ENCODE data around the gene MCOLN3.

The MCOLN3 gene, protein sequence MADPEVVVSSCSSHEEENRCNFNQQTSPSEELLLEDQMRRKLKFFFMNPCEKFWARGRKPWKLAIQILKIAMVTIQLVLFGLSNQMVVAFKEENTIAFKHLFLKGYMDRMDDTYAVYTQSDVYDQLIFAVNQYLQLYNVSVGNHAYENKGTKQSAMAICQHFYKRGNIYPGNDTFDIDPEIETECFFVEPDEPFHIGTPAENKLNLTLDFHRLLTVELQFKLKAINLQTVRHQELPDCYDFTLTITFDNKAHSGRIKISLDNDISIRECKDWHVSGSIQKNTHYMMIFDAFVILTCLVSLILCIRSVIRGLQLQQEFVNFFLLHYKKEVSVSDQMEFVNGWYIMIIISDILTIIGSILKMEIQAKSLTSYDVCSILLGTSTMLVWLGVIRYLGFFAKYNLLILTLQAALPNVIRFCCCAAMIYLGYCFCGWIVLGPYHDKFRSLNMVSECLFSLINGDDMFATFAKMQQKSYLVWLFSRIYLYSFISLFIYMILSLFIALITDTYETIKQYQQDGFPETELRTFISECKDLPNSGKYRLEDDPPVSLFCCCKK

DNA sequence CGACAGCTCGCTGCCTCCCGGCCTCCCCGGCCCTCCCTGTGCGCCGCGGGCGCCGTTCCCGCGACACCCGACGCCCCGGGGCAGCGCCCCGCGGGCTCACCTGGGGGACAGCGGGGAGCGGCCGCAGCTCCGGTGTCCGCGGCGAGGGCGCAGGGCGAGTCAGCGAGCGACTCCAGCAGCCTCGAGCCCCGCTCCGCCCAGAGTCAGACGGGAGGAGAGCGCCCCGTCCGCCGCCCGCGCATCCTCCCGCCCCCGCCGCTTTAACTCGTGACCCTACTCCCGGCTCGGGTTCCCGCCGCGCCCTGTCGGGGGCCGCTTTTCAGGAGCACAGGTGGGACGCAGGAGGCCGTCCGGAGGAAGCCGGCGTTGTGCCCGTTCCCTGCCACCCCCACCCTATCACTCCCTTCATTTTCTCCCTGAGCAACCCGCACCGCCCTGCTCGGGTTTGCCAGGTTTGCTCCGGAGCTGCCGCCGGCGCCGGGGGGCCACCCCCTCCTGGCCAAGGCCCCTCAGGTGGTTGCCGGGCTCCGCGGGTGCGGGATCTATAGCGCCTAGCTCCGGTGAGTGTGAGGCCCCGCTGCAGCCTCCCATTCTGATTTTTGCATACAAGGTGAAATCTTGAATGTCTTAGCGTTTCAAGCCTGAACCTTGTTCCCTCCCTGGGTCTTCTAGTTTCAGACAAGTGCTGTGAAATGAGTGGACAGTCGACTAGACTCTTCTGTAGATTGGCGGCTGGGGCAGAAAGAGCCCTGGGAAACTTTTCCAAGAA is at the start of gene MCOLN3:
TSS of gene MCOLN3 (minus strand) at position 205 of the 769 bp plus-strand sequence. CDS start 3,140 bp downstream, outside the sequence.
- Histone ChIP-seq H3K9me3 (ENCODE audit: low read length) (no peaks in the 10 kb centered on the region), H3K27ac (ENCODE audit: low read depth, low read length) (no peak within 1 kb of the TSS), H3K36me3 (ENCODE audit: insufficient read depth, low read length) (no peaks in the 10 kb centered on the region), H3K9ac (ENCODE audit: low read length) (no peak within 1 kb of the TSS), H3K27me3 (ENCODE audit: control insufficient read depth in 1 of 2, insufficient read depth in 2 of 2, low read length in 2 of 2) (peaks cover 11 to 27% of the 10 kb centered on the region in 2 donors), H3K4me1 (ENCODE audit: insufficient read depth, low read length) (no peaks in the 10 kb centered on the region), H3K4me3 (ENCODE audit: low read depth in 1 of 2, low read length in 2 of 2) (peak within 1 kb of the TSS; percentile 33 to 45)

DNA sequence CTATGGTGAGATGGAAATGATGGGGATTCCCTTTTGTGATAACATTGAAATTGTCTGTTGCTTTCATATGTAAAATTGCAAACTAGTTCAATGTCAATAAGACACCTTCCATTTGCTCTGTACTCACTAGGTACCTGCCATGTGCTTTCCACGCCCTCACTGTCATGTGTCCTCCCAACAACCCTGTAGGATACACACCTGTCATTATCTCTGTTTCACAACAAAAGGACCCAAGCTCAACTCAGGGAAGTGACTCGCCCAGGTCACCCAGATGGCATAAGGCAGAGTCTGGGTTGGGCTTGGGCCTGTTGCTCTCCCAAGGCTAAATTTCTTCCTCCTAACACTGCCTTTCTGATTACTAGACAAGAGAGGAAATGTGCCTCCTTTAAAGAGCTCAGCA is 45.3 kb upstream of the MCOLN3 start:
- Histone ChIP-seq H3K27ac (ENCODE audit: low read depth, low read length) (no peak overlapping the region), H3K4me3 (ENCODE audit: low read depth in 1 of 2, low read length in 2 of 2) (no peak overlapping the region), H3K36me3 (ENCODE audit: insufficient read depth, low read length) (no peaks in the 10 kb centered on the region), H3K9me3 (ENCODE audit: low read length) (no peaks in the 10 kb centered on the region), H3K4me1 (ENCODE audit: insufficient read depth, low read length) (no peaks in the 10 kb centered on the region), H3K27me3 (ENCODE audit: control insufficient read depth in 1 of 2, insufficient read depth in 2 of 2, low read length in 2 of 2) (no peaks in the 10 kb centered on the region), H3K9ac (ENCODE audit: low read length) (no peak overlapping the region)

DNA sequence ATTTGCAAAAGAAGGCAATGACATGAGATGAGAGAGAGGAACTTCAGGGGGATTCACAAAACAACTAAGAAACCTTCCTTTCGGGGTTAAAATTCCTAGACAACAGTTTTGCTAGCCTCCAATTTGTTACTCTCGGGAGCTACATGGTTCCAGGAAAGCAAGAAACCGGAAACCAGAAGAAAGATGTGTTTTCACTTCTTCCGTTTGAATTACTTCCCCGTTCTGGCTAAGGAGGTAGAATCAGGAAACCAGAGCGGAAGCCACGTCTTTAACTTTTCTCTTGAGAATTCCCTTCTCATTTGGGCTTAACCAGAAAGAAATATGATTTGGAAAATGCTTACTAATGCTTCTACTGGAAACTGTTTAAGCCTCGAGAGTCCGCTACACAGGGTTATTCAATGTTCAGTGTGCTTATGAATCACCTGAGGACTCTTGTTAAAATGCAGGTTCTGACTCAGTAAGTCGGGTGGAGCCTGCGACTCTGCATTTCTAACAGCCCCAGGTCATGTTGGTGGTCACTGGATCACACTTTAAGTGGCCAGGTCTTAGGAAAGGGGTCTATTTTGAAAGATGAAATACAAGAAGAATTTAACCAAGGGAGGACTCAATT is 43.5 kb upstream of the MCOLN3 start:
- no peaks in the 10 kb centered on the region for H3K9me3 ChIP-seq (ENCODE audit: low read length)
- no peak overlapping the region for H3K9ac ChIP-seq (ENCODE audit: low read length)

DNA sequence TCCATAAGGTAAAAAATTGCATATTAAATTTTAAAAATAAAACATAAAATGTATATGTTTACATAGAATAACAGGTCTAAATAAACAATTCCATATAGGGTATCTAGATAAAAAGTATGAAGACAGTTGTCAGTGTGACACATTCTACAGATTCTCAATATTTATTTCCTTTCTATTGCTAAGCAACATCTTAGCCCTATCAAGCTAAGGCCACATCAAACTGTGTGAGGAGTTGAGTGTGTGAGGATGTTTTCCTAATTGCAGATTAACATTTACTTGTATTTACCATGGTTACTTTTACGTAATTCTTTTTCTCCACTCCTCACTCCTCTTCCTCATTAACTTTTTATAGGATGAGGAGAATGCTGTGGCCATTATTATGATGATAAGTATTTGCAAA is 41.9 kb upstream of the MCOLN3 start:
- H3K9ac ChIP-seq (ENCODE audit: low read length), result no peak overlapping the region
- H3K27me3 ChIP-seq (ENCODE audit: control insufficient read depth in 1 of 2, insufficient read depth in 2 of 2, low read length in 2 of 2), result no peaks in the 10 kb centered on the region

More for the DNA sequence above, 43.5 kb upstream of the MCOLN3 start:
- H3K27ac ChIP-seq (ENCODE audit: low read depth, low read length), result no peak overlapping the region
- H3K36me3 ChIP-seq (ENCODE audit: insufficient read depth, low read length), result no peaks in the 10 kb centered on the region
- H3K27me3 ChIP-seq (ENCODE audit: control insufficient read depth in 1 of 2, insufficient read depth in 2 of 2, low read length in 2 of 2), result no peaks in the 10 kb centered on the region
- no peak overlapping the region for H3K4me3 ChIP-seq (ENCODE audit: low read depth in 1 of 2, low read length in 2 of 2)
- no peaks in the 10 kb centered on the region for H3K4me1 ChIP-seq (ENCODE audit: insufficient read depth, low read length)

DNA sequence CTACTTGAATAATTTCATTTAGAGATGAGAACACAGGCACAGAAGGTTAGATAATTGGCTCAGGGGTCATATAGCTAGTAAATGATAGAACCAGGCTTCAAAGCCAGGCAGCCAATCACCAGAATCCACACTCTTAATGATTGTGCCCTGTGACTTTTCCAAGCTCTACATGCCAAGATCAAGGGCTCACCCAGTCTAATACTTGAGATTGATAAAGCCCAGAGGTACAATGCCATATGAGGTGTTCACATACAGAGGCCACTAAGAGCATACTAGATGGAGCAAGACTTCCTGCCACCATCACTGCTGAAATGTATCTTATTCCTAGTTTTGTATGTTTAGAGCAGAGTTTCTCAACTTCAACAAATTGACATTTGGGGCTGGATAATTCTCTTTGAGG is 40.9 kb upstream of the MCOLN3 start:
- H3K9me3 ChIP-seq (ENCODE audit: low read length), result no peaks in the 10 kb centered on the region
- H3K27me3 ChIP-seq (ENCODE audit: control insufficient read depth in 1 of 2, insufficient read depth in 2 of 2, low read length in 2 of 2), result no peaks in the 10 kb centered on the region
- no peaks in the 10 kb centered on the region for H3K36me3 ChIP-seq (ENCODE audit: insufficient read depth, low read length)
- no peak overlapping the region for H3K27ac ChIP-seq (ENCODE audit: low read depth, low read length)
- no peaks in the 10 kb centered on the region for H3K4me1 ChIP-seq (ENCODE audit: insufficient read depth, low read length)
- H3K9ac ChIP-seq (ENCODE audit: low read length), result no peak overlapping the region
- no peak overlapping the region for H3K4me3 ChIP-seq (ENCODE audit: low read depth in 1 of 2, low read length in 2 of 2)

More for the DNA sequence above, 41.9 kb upstream of the MCOLN3 start:
- no peak overlapping the region for H3K27ac ChIP-seq (ENCODE audit: low read depth, low read length)
- no peaks in the 10 kb centered on the region for H3K4me1 ChIP-seq (ENCODE audit: insufficient read depth, low read length)
- no peaks in the 10 kb centered on the region for H3K9me3 ChIP-seq (ENCODE audit: low read length)
- H3K4me3 ChIP-seq (ENCODE audit: low read depth in 1 of 2, low read length in 2 of 2), result no peak overlapping the region
- no peaks in the 10 kb centered on the region for H3K36me3 ChIP-seq (ENCODE audit: insufficient read depth, low read length)

DNA sequence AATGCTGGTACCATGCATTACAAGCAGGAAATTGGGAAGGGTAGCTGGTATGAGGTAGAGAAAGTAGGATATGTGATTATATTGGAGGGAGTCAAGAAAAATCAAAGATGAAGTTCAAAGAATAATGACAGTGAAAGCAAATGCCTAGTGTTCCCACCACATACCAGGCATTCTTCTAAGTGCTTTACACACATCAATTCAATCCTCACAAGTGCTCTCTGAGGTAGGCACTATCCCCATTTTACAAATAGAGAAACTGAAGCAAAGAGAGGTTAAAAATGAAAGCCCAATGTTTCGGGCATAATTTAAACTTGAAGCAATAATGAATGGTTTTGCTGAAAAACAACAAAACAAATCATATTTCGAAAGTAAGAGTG is 40.1 kb upstream of the MCOLN3 start:
- Histone ChIP-seq H3K9me3 (ENCODE audit: low read length) (no peaks in the 10 kb centered on the region), H3K27me3 (ENCODE audit: control insufficient read depth in 1 of 2, insufficient read depth in 2 of 2, low read length in 2 of 2) (no peaks in the 10 kb centered on the region), H3K4me3 (ENCODE audit: low read depth in 1 of 2, low read length in 2 of 2) (no peak overlapping the region), H3K9ac (ENCODE audit: low read length) (no peak overlapping the region), H3K27ac (ENCODE audit: low read depth, low read length) (no peak overlapping the region), H3K4me1 (ENCODE audit: insufficient read depth, low read length) (no peaks in the 10 kb centered on the region), H3K36me3 (ENCODE audit: insufficient read depth, low read length) (no peaks in the 10 kb centered on the region)

DNA sequence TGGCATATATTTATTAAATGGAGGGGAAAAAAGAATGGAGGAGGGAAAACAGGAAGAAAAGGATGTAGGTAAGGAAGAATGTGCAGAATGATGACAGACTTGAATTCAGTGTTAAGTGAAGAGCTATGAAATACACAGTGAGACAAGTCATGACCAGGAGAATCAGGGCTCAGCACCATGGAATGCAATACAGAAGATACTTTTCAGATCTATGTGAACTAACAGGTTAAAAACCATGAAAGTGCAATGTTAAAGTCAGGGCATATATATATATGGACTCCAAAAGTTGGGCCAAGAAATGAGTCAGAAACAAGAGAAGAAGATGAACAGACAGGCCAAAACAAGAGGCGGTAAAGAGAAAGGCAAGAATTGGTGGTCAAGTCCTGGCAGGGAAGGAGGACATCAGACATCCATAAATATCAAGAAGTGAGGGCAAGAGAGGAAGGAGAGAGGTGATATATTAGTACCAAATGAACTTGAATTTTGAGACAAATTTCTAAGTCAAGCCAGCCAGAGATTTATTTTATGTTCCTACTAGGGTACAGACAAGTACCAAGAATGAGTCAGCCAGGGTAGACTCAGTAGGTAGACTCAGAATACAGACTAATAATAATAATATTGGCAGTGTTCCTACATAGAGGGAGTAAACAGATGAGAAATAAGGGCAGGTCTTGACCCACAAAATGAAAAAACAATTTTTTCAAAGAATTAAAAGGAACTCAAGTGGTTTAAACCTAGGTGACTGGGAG is 39.5 kb upstream of the MCOLN3 start:
- H3K9ac ChIP-seq (ENCODE audit: low read length), result no peak overlapping the region

DNA sequence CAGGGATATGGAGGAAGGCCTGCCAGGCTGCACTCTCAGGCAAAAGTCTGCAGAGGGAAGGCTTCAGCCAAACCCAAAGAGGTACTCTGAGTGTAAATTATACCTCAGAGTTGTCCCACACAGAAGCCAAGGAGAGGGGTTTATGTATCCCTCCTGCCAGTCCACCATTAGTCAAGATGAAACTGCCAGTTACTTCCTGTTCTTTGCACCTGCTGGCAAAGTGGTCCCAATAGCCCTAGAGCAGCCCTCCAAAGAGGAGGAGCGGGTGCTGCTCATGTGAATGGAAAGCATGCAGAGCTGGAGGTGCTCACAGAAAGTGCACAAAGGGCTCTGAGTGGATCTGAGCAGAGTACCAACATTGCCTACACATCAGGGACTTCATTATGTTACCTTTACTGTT is 37.1 kb upstream of the MCOLN3 start:
- Histone ChIP-seq H3K4me1 (ENCODE audit: insufficient read depth, low read length) (no peaks in the 10 kb centered on the region), H3K27me3 (ENCODE audit: control insufficient read depth in 1 of 2, insufficient read depth in 2 of 2, low read length in 2 of 2) (no peaks in the 10 kb centered on the region), H3K9ac (ENCODE audit: low read length) (no peak overlapping the region), H3K36me3 (ENCODE audit: insufficient read depth, low read length) (no peaks in the 10 kb centered on the region), H3K4me3 (ENCODE audit: low read depth in 1 of 2, low read length in 2 of 2) (no peak overlapping the region), H3K9me3 (ENCODE audit: low read length) (no peaks in the 10 kb centered on the region), H3K27ac (ENCODE audit: low read depth, low read length) (no peak overlapping the region)

More for the DNA sequence above, 39.5 kb upstream of the MCOLN3 start:
- no peak overlapping the region for H3K27ac ChIP-seq (ENCODE audit: low read depth, low read length)
- no peak overlapping the region for H3K4me3 ChIP-seq (ENCODE audit: low read depth in 1 of 2, low read length in 2 of 2)
- no peaks in the 10 kb centered on the region for H3K4me1 ChIP-seq (ENCODE audit: insufficient read depth, low read length)
- H3K36me3 ChIP-seq (ENCODE audit: insufficient read depth, low read length), result no peaks in the 10 kb centered on the region
- H3K27me3 ChIP-seq (ENCODE audit: control insufficient read depth in 1 of 2, insufficient read depth in 2 of 2, low read length in 2 of 2), result no peaks in the 10 kb centered on the region
- H3K9me3 ChIP-seq (ENCODE audit: low read length), result no peaks in the 10 kb centered on the region

DNA sequence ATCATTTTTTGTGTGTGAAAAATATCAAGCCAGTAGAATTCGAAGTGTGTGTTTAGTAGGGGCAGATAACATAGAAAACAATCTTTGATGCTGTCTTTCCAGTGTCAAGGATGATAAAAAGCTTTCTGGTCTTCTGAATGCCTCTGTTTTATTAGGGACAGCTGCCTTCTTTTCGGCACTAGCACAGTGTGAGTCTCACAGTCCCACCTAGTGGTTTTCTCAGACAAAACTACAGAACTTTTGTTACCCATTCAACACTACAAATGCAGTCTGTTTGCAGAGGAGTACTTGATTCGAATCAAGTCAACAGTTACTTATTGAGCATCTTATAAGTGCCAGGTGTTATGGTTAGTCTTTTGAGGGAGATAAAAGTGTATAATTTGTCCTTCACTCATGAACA is 30.6 kb upstream of the MCOLN3 start:
- no peaks in the 10 kb centered on the region for H3K9me3 ChIP-seq (ENCODE audit: low read length)
- H3K4me3 ChIP-seq (ENCODE audit: low read depth in 1 of 2, low read length in 2 of 2), result no peak overlapping the region
- H3K36me3 ChIP-seq (ENCODE audit: insufficient read depth, low read length), result no peaks in the 10 kb centered on the region
- no peak overlapping the region for H3K27ac ChIP-seq (ENCODE audit: low read depth, low read length)
- no peaks in the 10 kb centered on the region for H3K4me1 ChIP-seq (ENCODE audit: insufficient read depth, low read length)
- no peaks in the 10 kb centered on the region for H3K27me3 ChIP-seq (ENCODE audit: control insufficient read depth in 1 of 2, insufficient read depth in 2 of 2, low read length in 2 of 2)
- H3K9ac ChIP-seq (ENCODE audit: low read length), result no peak overlapping the region

DNA sequence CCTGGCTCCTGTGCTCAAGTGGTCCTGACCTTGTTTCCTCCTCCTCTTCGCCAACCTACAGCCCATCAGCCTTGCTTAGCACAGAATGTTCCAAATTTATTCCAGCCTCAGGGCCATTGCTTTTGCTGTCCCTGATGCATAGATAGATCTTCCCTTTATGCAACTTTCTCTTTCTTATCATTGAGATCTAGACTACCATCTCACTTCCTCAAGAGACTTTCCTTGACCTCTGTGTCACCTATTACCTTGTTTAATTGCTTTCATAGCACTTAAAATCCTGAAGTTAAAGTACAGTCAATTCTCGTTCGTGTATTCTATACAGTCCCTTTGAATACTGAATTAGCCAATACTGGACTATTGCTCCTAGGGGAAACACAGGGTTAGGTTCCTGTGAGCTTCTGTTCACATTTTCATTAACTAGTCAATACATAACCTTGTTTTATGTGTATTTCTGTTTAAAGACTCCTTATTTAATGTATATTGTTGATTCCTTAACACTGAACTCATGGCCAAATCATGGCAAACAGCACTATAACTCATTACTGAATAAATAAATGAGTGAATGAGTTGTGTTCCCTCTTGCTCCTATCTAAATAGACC is 26.2 kb upstream of the MCOLN3 start:
- no peak overlapping the region for H3K9ac ChIP-seq (ENCODE audit: low read length)
- H3K36me3 ChIP-seq (ENCODE audit: insufficient read depth, low read length), result no peaks in the 10 kb centered on the region
- H3K27me3 ChIP-seq (ENCODE audit: control insufficient read depth in 1 of 2, insufficient read depth in 2 of 2, low read length in 2 of 2), result no peaks in the 10 kb centered on the region
- H3K4me1 ChIP-seq (ENCODE audit: insufficient read depth, low read length), result no peaks in the 10 kb centered on the region
- H3K27ac ChIP-seq (ENCODE audit: low read depth, low read length), result no peak overlapping the region
- H3K9me3 ChIP-seq (ENCODE audit: low read length), result no peaks in the 10 kb centered on the region
- H3K4me3 ChIP-seq (ENCODE audit: low read depth in 1 of 2, low read length in 2 of 2), result no peak overlapping the region

Data from muscle layer of colon (tissue), 2 donors.